OCI-LY3 (cell line): ENCODE data around the gene P3R3URF.

Experiments
- H2AFZ ChIP-seq: fragments of 200-600, 300-600 bp; shearing (Covaris generic); 2 replicates; pipeline ENCODE4 v1.6.0; 2014; ENCODE audit warnings: antibody characterized with exemption, low read depth, low read length
- H3K27ac ChIP-seq: fragments of 200-600, 300-600 bp; sonication (generic); 2 replicates; pipeline ENCODE4 v1.5.1; 2014; ENCODE audit warnings: mild to moderate bottlenecking, low read length, moderate library complexity, mixed read lengths
- H3K27me3 ChIP-seq: fragments of 200-600, 300-600 bp; sonication (generic); 2 replicates; pipeline ENCODE4 v1.6.1; 2014; ENCODE audit warnings: low read depth, low read length, mixed read lengths
- H3K36me3 ChIP-seq: fragments of 200-600, 300-600 bp; sonication (generic); replicated peaks from 2 replicates; pipeline ENCODE3; 2014; ENCODE audit warnings: low read depth, low read length, mixed read lengths
- H3K4me1 ChIP-seq: fragments of 300-600, 200-600 bp; sonication (generic); 2 replicates; pipeline ENCODE4 v1.6.1; 2014; ENCODE audit warnings: low read length, mixed read lengths
- H3K4me2 ChIP-seq: fragments of 200-600, 300-600 bp; sonication (generic); 2 replicates; pipeline ENCODE4 v1.6.1; 2014; ENCODE audit warnings: low read length, mixed read lengths
- H3K4me3 ChIP-seq: fragments of 300-600, 200-600 bp; sonication (generic); 2 replicates; pipeline ENCODE4 v1.5.1; 2014; ENCODE audit warnings: antibody characterized with exemption, mild to moderate bottlenecking, low read length, moderate library complexity
- H3K79me2 ChIP-seq: fragments of 300-600, 200-600 bp; shearing (Covaris generic); 2 replicates; pipeline ENCODE4 v1.6.1; 2014; ENCODE audit warnings: mild to moderate bottlenecking, low read length, mixed read lengths
- H3K9ac ChIP-seq: fragments of 300-600, 200-600 bp; shearing (Covaris generic); 2 replicates; pipeline ENCODE4 v1.6.0; 2014; ENCODE audit warnings: mild to moderate bottlenecking, low read length, moderate library complexity
- H3K9me3 ChIP-seq: fragments of 200-600, 300-600 bp; shearing (Covaris generic); 2 replicates; pipeline ENCODE4 v1.6.1; 2014; ENCODE audit warnings: low read length, mixed read lengths; ENCODE audit not compliant: insufficient read depth
- H4K20me1 ChIP-seq: fragments of 200-600, 300-600 bp; sonication (generic); 2 replicates; pipeline ENCODE4 v1.6.1; 2016; ENCODE audit warnings: low read length, mixed read lengths; ENCODE audit not compliant: insufficient read depth
- EZH2phosphoT487 ChIP-seq: fragments of 200-600 bp; shearing (Covaris generic); IDR thresholded peaks from 2 replicates; pipeline ENCODE4 v1.6.1; 2018; ENCODE audit warnings: antibody characterized with exemption, mixed run types, low read depth
- TF ChIP-seq, protein P1 (sequence below): fragments of 200-600, 300-600 bp; sonication (generic); IDR thresholded peaks from 2 replicates; pipeline ENCODE4 v1.5.1; 2014; ENCODE audit warnings: antibody characterized with exemption, low read length, low read depth

The P3R3URF gene

DNA sequence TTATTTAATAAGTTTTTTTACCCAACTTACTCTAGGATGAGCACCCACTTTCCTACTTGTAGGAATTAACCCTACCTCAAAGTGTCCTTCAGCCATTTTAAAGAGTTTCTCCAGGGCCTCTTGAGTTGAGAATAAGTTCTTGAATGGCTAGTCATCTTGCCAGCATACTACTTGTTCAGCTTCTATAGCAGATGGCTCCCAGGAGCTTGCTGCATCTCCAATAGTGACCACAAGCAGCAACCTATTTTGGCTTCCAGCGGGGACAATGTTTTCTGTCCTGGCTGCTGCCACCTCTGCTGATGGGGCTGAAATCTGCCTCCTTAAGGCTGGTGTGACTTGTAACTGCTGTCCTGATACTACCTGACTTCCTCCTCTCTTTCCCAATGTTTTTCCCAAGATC lies 23.1 kb downstream of the P3R3URF start:
- Histone ChIP-seq H3K9ac (no peak overlapping the region), H3K79me2 (no peaks in the 10 kb centered on the region), H3K27me3 (no peaks in the 10 kb centered on the region), H2AFZ (no peak overlapping the region), H3K27ac (no peak overlapping the region), H3K9me3 (no peaks in the 10 kb centered on the region), H3K4me1 (no peaks in the 10 kb centered on the region; the same call in 1 of the 2 replicates), H4K20me1 (no peaks in the 10 kb centered on the region), H3K36me3 (no peaks in the 10 kb centered on the region), H3K4me3 (no peak overlapping the region), H3K4me2 (no peak overlapping the region)
- TF ChIP-seq, protein P1, sequence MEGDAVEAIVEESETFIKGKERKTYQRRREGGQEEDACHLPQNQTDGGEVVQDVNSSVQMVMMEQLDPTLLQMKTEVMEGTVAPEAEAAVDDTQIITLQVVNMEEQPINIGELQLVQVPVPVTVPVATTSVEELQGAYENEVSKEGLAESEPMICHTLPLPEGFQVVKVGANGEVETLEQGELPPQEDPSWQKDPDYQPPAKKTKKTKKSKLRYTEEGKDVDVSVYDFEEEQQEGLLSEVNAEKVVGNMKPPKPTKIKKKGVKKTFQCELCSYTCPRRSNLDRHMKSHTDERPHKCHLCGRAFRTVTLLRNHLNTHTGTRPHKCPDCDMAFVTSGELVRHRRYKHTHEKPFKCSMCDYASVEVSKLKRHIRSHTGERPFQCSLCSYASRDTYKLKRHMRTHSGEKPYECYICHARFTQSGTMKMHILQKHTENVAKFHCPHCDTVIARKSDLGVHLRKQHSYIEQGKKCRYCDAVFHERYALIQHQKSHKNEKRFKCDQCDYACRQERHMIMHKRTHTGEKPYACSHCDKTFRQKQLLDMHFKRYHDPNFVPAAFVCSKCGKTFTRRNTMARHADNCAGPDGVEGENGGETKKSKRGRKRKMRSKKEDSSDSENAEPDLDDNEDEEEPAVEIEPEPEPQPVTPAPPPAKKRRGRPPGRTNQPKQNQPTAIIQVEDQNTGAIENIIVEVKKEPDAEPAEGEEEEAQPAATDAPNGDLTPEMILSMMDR = no peak
- TF ChIP-seq EZH2phosphoT487 = no peak

DNA sequence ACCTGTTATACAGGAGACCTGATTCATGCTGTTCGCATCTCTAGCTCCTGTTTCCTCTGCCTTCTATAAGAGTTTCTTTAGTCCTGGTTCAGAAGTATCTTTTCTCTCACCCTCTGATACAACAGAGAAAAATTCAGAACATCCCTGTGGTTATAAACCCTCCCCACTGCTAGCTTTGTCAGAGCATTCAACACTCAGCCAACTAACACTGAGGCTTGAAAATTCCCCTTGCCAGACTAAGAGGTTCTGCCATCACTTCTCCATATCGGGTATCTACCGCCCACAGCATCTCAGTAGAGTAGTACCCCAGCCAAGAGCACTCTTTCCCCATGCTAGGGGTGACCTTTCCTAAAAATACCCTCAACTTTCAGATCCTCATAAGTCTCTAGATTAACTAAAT lies 24.3 kb downstream of the P3R3URF start:
- H3K27me3 ChIP-seq = no peaks in the 10 kb centered on the region
- H3K4me2 ChIP-seq = no peak overlapping the region
- H3K79me2 ChIP-seq = no peaks in the 10 kb centered on the region
- H2AFZ ChIP-seq = no peak overlapping the region
- no peak overlapping the region for H3K27ac ChIP-seq
- H3K9ac ChIP-seq = no peak overlapping the region
- H4K20me1 ChIP-seq = no peaks in the 10 kb centered on the region
- no peaks in the 10 kb centered on the region for H3K36me3 ChIP-seq
- H3K4me3 ChIP-seq = no peak overlapping the region
- H3K4me1 ChIP-seq = no peaks in the 10 kb centered on the region; the same call in 1 of the 2 replicates
- no peak for TF ChIP-seq EZH2phosphoT487
- TF ChIP-seq, protein P1 = no peak
- no peaks in the 10 kb centered on the region for H3K9me3 ChIP-seq

DNA sequence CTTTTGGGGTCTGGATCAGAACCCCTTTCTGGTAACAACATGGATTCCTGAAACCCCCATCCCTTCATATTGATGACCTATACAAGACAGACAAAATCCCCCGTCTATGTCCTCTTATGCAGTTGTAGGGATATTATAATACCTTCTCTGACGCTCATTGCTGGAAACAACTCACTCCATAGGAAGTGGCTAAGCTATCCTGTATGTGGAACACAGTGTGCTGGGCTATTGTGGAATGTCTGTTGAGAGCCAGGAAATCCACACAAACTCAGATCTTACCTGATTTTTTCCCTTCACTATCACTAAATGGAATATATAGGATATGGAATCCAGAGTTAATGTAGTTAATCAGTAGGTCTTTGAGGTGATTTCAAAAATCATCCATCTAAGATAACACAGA lies 26.2 kb downstream of the P3R3URF start:
- Histone ChIP-seq H3K4me3 (no peak overlapping the region), H3K4me1 (no peaks in the 10 kb centered on the region; the same call in 1 of the 2 replicates), H4K20me1 (no peaks in the 10 kb centered on the region), H3K9ac (no peak overlapping the region), H3K4me2 (no peak overlapping the region), H3K27ac (no peak overlapping the region), H3K79me2 (no peaks in the 10 kb centered on the region), H3K27me3 (no peaks in the 10 kb centered on the region), H3K36me3 (no peaks in the 10 kb centered on the region), H3K9me3 (no peaks in the 10 kb centered on the region), H2AFZ (no peak overlapping the region)
- TF ChIP-seq EZH2phosphoT487 = no peak
- TF ChIP-seq, protein P1 = no peak

DNA sequence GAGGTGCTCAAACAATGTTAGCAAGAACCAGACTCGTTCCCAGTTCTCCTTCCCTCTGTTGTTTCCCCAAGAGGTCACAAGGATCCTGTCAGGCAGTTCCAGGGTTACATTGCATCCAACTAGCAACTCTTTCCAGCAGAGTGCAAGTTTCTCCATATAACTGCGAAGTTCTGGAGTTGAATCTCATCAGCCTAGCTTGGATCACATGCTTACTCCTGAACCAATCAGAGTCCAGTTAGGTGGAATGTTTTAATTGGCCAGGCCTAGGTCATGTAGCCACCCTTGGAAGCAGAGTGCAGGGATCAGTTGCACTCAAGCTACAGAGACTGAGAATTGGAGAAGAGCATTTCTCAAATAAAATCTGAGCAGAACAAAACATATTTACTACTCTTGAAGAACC lies 28.0 kb downstream of the P3R3URF start:
- no peaks in the 10 kb centered on the region for H3K79me2 ChIP-seq
- no peak overlapping the region for H3K4me3 ChIP-seq
- H4K20me1 ChIP-seq = no peaks in the 10 kb centered on the region
- H3K4me2 ChIP-seq = no peak overlapping the region
- no peaks in the 10 kb centered on the region; the same call in 1 of the 2 replicates for H3K4me1 ChIP-seq
- no peaks in the 10 kb centered on the region for H3K36me3 ChIP-seq
- no peak overlapping the region for H3K27ac ChIP-seq
- H2AFZ ChIP-seq = no peak overlapping the region
- no peaks in the 10 kb centered on the region for H3K9me3 ChIP-seq
- no peak overlapping the region for H3K9ac ChIP-seq
- no peak for TF ChIP-seq EZH2phosphoT487
- TF ChIP-seq, protein P1 = no peak
- H3K27me3 ChIP-seq = no peaks in the 10 kb centered on the region
